HTR-8/SVneo (cell line): ENCODE measurements around the gene KASH5.

Experiments used
- DNase-seq: peaks from one replicate; pipeline ENCODE4 v3.0.0; 2011; ENCODE audit warnings: low spot score, mixed read lengths; ENCODE audit not compliant: insufficient read length
- FAIRE-seq: peaks from 2 replicates; lab custom pipeline; 2011; peaks lifted over from hg19 to GRCh38; lab: Jason Lieb, UNC

The KASH5 gene

GRCh38 chr19:49417088-49417487, 29.0 kb downstream of the KASH5 start:
- DNase-seq (no peak), FAIRE-seq (no peak)

GRCh38 chr19:49418511-49418910, 30.5 kb downstream of the KASH5 start:
- FAIRE-seq (no peak), DNase-seq (no peak)

- DNase-seq, result no peak
- no peak for FAIRE-seq
Measured at GRCh38 chr19:49419173-49419572, 31.1 kb downstream of the KASH5 start.

GRCh38 chr19:49420227-49420626, 32.2 kb downstream of the KASH5 start:
- DNase-seq (no peak), FAIRE-seq (no peak)

GRCh38 chr19:49421039-49421877, 33.2 kb downstream of the KASH5 start:
- no peak for FAIRE-seq
- no peak for DNase-seq

- FAIRE-seq (no peak), DNase-seq (no peak)
Measured at GRCh38 chr19:49421878-49422202, 33.8 kb downstream of the KASH5 start.

- DNase-seq, result no peak
- FAIRE-seq, result no peak
Measured at GRCh38 chr19:49422407-49423070, 34.5 kb downstream of the KASH5 start.

GRCh38 chr19:49423071-49423984, 35.3 kb downstream of the KASH5 start, which contains the start of gene PTH2:
Gene PTH2, minus strand, starts transcription at chr19:49423441. Its CDS starts 102 bp downstream, at chr19:49423339.
- no peak for DNase-seq
- no peak for FAIRE-seq

GRCh38 chr19:49423985-49424303, 35.9 kb downstream of the KASH5 start:
- DNase-seq, result no peak
- FAIRE-seq, result peak; percentile 16

GRCh38 chr19:49425178-49425577, 37.1 kb downstream of the KASH5 start, which contains the start of gene GFY:
Gene GFY, plus strand, starts transcription at chr19:49425388. Its CDS starts 1,043 bp downstream, at chr19:49426431.
- FAIRE-seq, result no peak
- DNase-seq, result no peak

GRCh38 chr19:49425922-49426592, 38.0 kb downstream of the KASH5 start:
- DNase-seq, result no peak
- no peak for FAIRE-seq

- DNase-seq (no peak), FAIRE-seq (no peak)
Measured at GRCh38 chr19:49427339-49427738, 39.3 kb downstream of the KASH5 start.

- DNase-seq, result no peak
- no peak for FAIRE-seq
Measured at GRCh38 chr19:49427855-49428546, 40.0 kb downstream of the KASH5 start.

GRCh38 chr19:49428547-49429451, 40.8 kb downstream of the KASH5 start:
- DNase-seq (no peak), FAIRE-seq (no peak)

- FAIRE-seq (no peak), DNase-seq (no peak)
Measured at GRCh38 chr19:49430172-49430677, 42.2 kb downstream of the KASH5 start.

GRCh38 chr19:49430678-49431329, 42.8 kb downstream of the KASH5 start:
- FAIRE-seq (no peak), DNase-seq (no peak)

- DNase-seq (no peak), FAIRE-seq (no peak)
Measured at GRCh38 chr19:49431330-49431749, 43.3 kb downstream of the KASH5 start.
